ENCODE data around the gene CCRL2.
A peak's percentile ranks its signal among the peaks of the same experiment; 100 is the strongest.
"Not testable (repeated sequence)": the region's sequence is repeated elsewhere in the genome, so short reads cannot be mapped to it uniquely, and the experiment has no call there.

The CCRL2 gene

DNA sequence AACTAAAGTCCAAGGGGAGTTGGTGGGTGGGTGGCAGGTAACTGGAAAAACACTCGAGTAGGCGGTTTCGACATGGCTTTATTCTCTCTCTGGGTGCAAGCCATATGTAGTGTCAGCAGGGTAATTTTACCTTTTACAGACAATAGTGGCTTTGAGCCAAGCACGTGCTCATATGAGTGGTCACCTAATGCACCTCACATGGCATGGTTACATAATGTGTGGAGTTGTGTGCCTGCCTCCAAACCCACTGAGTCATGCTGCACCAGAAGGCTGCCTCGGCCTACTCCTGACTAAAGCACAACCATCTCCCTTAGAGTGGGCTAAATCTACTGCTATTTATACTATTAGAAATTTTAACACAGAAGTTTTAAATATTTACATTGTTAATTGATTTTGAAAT, 16.5 kb downstream of the CCRL2 start:
- H2AFZ ChIP-seq (ENCODE audit: low read length): no peak overlapping the region
- H3K27ac ChIP-seq (ENCODE audit: low read length): no peak overlapping the region
- H3K36me3 ChIP-seq (replicated peaks; ENCODE audit: insufficient read depth, low read length): no peaks in the 10 kb centered on the region
- H3K79me2 ChIP-seq (ENCODE audit: low read length): no peaks in the 10 kb centered on the region
- no peaks in the 10 kb centered on the region for H3K9me3 ChIP-seq (replicated peaks; ENCODE audit: insufficient read depth, low read length)
- no peaks in the 10 kb centered on the region for H3F3A ChIP-seq (ENCODE audit: insufficient read depth, low read length)
- TF ChIP-seq EZH2phosphoT487 (IDR thresholded peaks at IDR 0.05; ENCODE audit: low read length) (no peak), EZH2 (optimal IDR thresholded peaks at IDR 0.05; ENCODE audit: low read depth, low read length) (no peak)
- TF ChIP-seq, protein P1, sequence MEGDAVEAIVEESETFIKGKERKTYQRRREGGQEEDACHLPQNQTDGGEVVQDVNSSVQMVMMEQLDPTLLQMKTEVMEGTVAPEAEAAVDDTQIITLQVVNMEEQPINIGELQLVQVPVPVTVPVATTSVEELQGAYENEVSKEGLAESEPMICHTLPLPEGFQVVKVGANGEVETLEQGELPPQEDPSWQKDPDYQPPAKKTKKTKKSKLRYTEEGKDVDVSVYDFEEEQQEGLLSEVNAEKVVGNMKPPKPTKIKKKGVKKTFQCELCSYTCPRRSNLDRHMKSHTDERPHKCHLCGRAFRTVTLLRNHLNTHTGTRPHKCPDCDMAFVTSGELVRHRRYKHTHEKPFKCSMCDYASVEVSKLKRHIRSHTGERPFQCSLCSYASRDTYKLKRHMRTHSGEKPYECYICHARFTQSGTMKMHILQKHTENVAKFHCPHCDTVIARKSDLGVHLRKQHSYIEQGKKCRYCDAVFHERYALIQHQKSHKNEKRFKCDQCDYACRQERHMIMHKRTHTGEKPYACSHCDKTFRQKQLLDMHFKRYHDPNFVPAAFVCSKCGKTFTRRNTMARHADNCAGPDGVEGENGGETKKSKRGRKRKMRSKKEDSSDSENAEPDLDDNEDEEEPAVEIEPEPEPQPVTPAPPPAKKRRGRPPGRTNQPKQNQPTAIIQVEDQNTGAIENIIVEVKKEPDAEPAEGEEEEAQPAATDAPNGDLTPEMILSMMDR (IDR thresholded peaks at IDR 0.05; ENCODE audit: low read length): no peak
- H3K4me2 ChIP-seq (ENCODE audit: low read depth, low read length): no peak overlapping the region
- H3K27me3 ChIP-seq (replicated peaks; ENCODE audit: insufficient read depth, low read length): no peaks in the 10 kb centered on the region
- H3K4me1 ChIP-seq (ENCODE audit: low read length): no peaks in the 10 kb centered on the region
- H4K20me1 ChIP-seq (ENCODE audit: insufficient read depth, low read length): no peaks in the 10 kb centered on the region
- H3K9ac ChIP-seq (ENCODE audit: low read length): no peak overlapping the region
- no peak overlapping the region for H3K4me3 ChIP-seq (ENCODE audit: low read length)
- H3K9me2 ChIP-seq (replicated peaks; ENCODE audit: insufficient read depth, low read length): no peaks in the 10 kb centered on the region
- no peak for DNase-seq

DNA sequence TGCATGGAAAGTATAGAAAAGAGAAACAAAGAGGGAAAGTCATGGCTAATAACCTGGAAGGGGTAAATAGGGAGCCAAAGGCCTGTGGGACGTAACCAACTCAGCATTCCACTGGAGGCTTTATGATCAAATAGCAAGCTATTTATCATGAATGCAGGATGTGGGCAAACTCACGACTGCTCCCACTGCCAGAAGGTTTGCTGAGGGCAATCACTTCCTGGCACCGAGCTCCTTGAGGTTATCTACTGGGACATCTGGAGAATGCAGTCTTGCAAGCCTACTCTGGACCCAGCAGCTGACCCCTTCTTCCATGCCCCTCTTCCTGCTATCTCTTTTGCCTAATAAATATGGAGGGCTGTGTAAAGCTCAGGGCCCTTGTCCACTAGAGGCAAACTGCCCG, 19.4 kb downstream of the CCRL2 start:
- DNase-seq; H3F3A ChIP-seq (ENCODE audit: insufficient read depth, low read length): not testable (repeated sequence)

DNA sequence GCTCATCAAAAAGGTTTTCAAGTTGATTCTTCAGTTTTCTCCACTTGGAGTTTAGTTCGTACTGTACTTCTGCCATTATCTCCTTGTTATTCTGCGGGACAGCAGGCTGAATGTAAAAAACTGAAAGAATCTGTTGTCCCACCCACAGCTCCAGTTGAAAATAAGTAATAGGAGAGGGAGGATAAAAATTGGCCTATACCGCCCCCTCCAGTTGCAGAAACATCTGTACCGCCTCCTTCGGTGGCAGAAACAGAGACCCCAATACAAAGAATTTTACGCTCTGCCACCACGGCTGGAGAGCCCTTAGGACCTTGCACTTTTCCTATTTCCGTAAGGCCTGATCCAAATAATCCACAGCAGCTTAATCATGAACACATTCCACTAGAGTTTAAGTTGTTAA, 20.3 kb downstream of the CCRL2 start:
- not testable (repeated sequence) for H3K36me3 ChIP-seq (replicated peaks; ENCODE audit: insufficient read depth, low read length); H4K20me1 ChIP-seq (ENCODE audit: insufficient read depth, low read length); H3K9me3 ChIP-seq (replicated peaks; ENCODE audit: insufficient read depth, low read length); H3F3A ChIP-seq (ENCODE audit: insufficient read depth, low read length); H2AFZ ChIP-seq (ENCODE audit: low read length); H3K79me2 ChIP-seq (ENCODE audit: low read length); H3K4me1 ChIP-seq (ENCODE audit: low read length); DNase-seq; H3K4me2 ChIP-seq (ENCODE audit: low read depth, low read length); H3K9ac ChIP-seq (ENCODE audit: low read length); H3K27ac ChIP-seq (ENCODE audit: low read length); H3K4me3 ChIP-seq (ENCODE audit: low read length); H3K9me2 ChIP-seq (replicated peaks; ENCODE audit: insufficient read depth, low read length); H3K27me3 ChIP-seq (replicated peaks; ENCODE audit: insufficient read depth, low read length)
- TF ChIP-seq, protein P1 (IDR thresholded peaks at IDR 0.05; ENCODE audit: low read length): peak; percentile 28

More for the DNA sequence above, 19.4 kb downstream of the CCRL2 start:
- H3K9ac ChIP-seq (ENCODE audit: low read length); H3K9me3 ChIP-seq (replicated peaks; ENCODE audit: insufficient read depth, low read length); H3K4me2 ChIP-seq (ENCODE audit: low read depth, low read length); H3K4me1 ChIP-seq (ENCODE audit: low read length); H3K36me3 ChIP-seq (replicated peaks; ENCODE audit: insufficient read depth, low read length); H3K79me2 ChIP-seq (ENCODE audit: low read length); H3K4me3 ChIP-seq (ENCODE audit: low read length); H3K27ac ChIP-seq (ENCODE audit: low read length); H3K27me3 ChIP-seq (replicated peaks; ENCODE audit: insufficient read depth, low read length); H3K9me2 ChIP-seq (replicated peaks; ENCODE audit: insufficient read depth, low read length); H4K20me1 ChIP-seq (ENCODE audit: insufficient read depth, low read length); H2AFZ ChIP-seq (ENCODE audit: low read length): not testable (repeated sequence)

DNA sequence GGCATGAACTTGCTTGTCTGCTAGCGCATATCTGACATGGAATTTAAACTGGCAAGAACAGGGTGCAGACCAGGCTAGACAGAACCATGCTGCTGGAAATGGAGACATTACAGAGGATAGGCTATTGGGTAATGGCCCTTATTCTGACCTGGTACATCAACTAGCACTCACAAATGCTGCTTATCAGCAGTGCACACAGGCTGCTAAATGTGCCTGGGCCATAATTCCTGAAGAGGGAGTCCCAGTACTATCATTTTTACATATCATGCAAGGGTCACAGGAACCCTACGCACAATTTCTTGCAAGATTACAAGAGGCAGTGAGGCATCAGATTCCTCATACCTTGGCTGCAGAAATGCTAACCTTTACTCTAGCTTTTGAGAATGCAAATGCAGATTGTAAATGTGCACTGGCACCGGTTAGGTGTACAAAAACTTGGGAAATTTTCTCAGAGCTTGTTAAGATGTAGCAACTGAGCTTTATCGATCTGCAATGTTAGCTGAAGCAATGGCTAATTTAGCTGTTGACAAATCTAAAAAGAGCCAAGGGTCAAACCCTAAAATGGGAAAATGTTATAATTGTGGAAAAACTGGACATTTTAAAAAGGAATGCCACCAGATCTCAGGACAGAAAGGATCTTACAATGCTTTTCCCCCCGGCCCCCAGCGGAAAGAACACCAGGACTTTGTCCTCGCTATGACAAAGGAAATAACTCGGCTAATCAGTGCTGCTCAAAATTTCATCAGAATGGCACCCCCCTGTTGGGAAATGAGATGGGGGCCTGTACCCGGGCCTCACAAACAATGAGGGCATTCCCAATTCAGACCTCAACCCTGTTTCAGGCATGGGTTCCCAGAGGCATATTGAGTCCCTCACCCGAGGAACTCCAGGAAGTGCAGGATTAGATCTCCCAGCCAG, 21.1 kb downstream of the CCRL2 start:
- Histone ChIP-seq H3K4me3 (ENCODE audit: low read length) (no peak overlapping the region), H3K9ac (ENCODE audit: low read length) (no peak overlapping the region), H3F3A (ENCODE audit: insufficient read depth, low read length) (no peaks in the 10 kb centered on the region), H2AFZ (ENCODE audit: low read length) (no peak overlapping the region), H3K27me3 (replicated peaks; ENCODE audit: insufficient read depth, low read length) (no peaks in the 10 kb centered on the region), H3K27ac (ENCODE audit: low read length) (no peak overlapping the region), H3K36me3 (replicated peaks; ENCODE audit: insufficient read depth, low read length) (no peaks in the 10 kb centered on the region), H3K4me1 (ENCODE audit: low read length) (no peaks in the 10 kb centered on the region), H4K20me1 (ENCODE audit: insufficient read depth, low read length) (no peaks in the 10 kb centered on the region), H3K9me2 (replicated peaks; ENCODE audit: insufficient read depth, low read length) (no peaks in the 10 kb centered on the region), H3K4me2 (ENCODE audit: low read depth, low read length) (no peak overlapping the region), H3K79me2 (ENCODE audit: low read length) (no peaks in the 10 kb centered on the region), H3K9me3 (replicated peaks; ENCODE audit: insufficient read depth, low read length) (no peaks in the 10 kb centered on the region)
- DNase-seq: no peak
- TF ChIP-seq EZH2 (optimal IDR thresholded peaks at IDR 0.05; ENCODE audit: low read depth, low read length) (no peak), EZH2phosphoT487 (IDR thresholded peaks at IDR 0.05; ENCODE audit: low read length) (no peak)
- TF ChIP-seq, protein P1 (IDR thresholded peaks at IDR 0.05; ENCODE audit: low read length): no peak
